Small intestine (tissue), 7 donors: ENCODE results near the gene INTS1. TPM values are rescaled to one million over a fixed set of nuclear protein-coding genes. Genes with fewer than 3 reads are reported as not detected.

Experiments
- DNase-seq, 2 donors: peaks; one replicate each; pipeline versions ENCODE4 v3.0.0 to v3.0.0-alpha.2; 2013
- FAIRE-seq: peaks from 2 replicates; lab custom pipeline; 2012; peaks lifted over from hg19 to GRCh38; lab: Jason Lieb, UNC
- H3K27ac ChIP-seq, 3 donors: one replicate each; pipeline ENCODE4 v1.5.1; 2013; ENCODE audit warnings: low read length in 2 of 3, mild to moderate bottlenecking in 2 of 3, control low read depth in 1 of 3, inconsistent platforms in 1 of 3, low read depth in 1 of 3, moderate library complexity in 1 of 3
- H3K27me3 ChIP-seq, 3 donors: one replicate each; pipeline ENCODE4 v1.6.1; 2013; ENCODE audit warnings: low read length in 3 of 3, inconsistent platforms in 1 of 3; ENCODE audit not compliant: control insufficient read depth in 3 of 3, insufficient read depth in 3 of 3
- H3K36me3 ChIP-seq, 3 donors: one replicate each; pipeline ENCODE4 v1.6.1; 2013; ENCODE audit warnings: low read length in 3 of 3, inconsistent platforms in 1 of 3, low read depth in 1 of 3, mild to moderate bottlenecking in 1 of 3, moderate library complexity in 1 of 3; ENCODE audit not compliant: control insufficient read depth in 3 of 3, insufficient read depth in 2 of 3
- H3K4me1 ChIP-seq, 3 donors: one replicate each; pipeline ENCODE4 v1.6.1; 2013; ENCODE audit warnings: low read length in 2 of 3, inconsistent platforms in 1 of 3, low read depth in 1 of 3, mild to moderate bottlenecking in 1 of 3, moderate library complexity in 1 of 3; ENCODE audit not compliant: control insufficient read depth in 3 of 3, insufficient read depth in 2 of 3
- H3K4me3 ChIP-seq, 3 donors: one replicate each; pipeline ENCODE4 v1.5.1; 2013; ENCODE audit warnings: low read length in 3 of 3, control low read depth in 1 of 3, inconsistent platforms in 1 of 3, low read depth in 1 of 3, mild to moderate bottlenecking in 1 of 3, moderate library complexity in 1 of 3
- H3K9me3 ChIP-seq, 2 donors: one replicate each; pipeline ENCODE4 v1.6.1; 2013; ENCODE audit warnings: low read depth in 1 of 2, low read length in 1 of 2; ENCODE audit not compliant: control insufficient read depth in 2 of 2, insufficient read depth in 1 of 2
- WGBS, 3 donors: extraction: QIAGEN DNeasy Blood & Tissue Kit; methylation state at CpG; one replicate each; pipeline ENCODE4 v1.1.7; 2013; 5-methylcytosine and 5-hydroxymethylcytosine counted together
- polyA plus RNA-seq, 4 donors: library from polyadenylated mRNA; stranded (reverse) in 3 of 4; unstranded in 1 of 4; fragments of 200-250 nt in 3 of 4; fragments of 120-200 nt in 1 of 4; gene quantifications; one replicate each; pipeline versions ENCODE4 v1.2.1 to v1.2.3, GENCODE V29; 2013
- donor health status: healthy with polysubstance abuse.
- donor health status: control.
- donor health status: control.
- donor health status: Bipolar disorder and iron deficiency.
- donor health status: healthy.

Gene INTS1
- polyA plus RNA-seq, 4 donors, result 48.9 to 83.2 (median 68.9) TPM

DNA sequence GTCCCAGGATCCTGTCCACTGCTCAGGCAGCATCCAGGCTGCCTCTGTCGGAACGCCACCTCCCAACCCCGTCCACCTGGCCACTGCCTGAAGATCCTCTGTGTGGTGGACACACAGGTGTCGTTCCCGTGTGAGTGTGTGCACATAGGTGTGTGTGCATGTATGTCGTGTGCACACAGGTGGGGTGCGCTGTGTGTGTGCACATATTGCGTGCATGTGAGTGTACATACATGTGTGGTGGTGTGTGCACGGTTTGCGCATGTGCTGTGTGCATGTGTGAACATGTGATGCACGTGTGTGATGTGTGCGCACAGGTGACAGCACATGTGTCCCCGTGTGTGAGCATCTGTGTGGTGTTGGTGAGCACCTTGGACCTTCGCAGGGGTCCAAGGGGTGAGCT, 44.8 kb upstream of the INTS1 start:
- Histone ChIP-seq H3K9me3 (no peaks in the 10 kb centered on the region), H3K27ac (no peak overlapping the region), H3K36me3 (peaks cover 0 to 96% (median 15%) of the 10 kb centered on the region in 3 donors), H3K27me3 (no peaks in the 10 kb centered on the region), H3K4me1 (peaks cover 0 to 10% (median 0%) of the 10 kb centered on the region in 3 donors), H3K4me3 (no peak overlapping the region)
- no peak for FAIRE-seq
- WGBS, 3 donors, result 83 to 88% (median 84%) methylated on average over 14 of the region's 14 CpGs
- no peak for DNase-seq

GRCh38 chr7:1548438-1548831, 44.2 kb upstream of the INTS1 start:
- Histone ChIP-seq H3K4me3 (no peak overlapping the region), H3K27me3 (no peaks in the 10 kb centered on the region), H3K27ac (no peak overlapping the region), H3K9me3 (no peaks in the 10 kb centered on the region), H3K4me1 (peaks cover 0 to 9% (median 0%) of the 10 kb centered on the region in 3 donors), H3K36me3 (peaks cover 0 to 96% (median 15%) of the 10 kb centered on the region in 3 donors)
- WGBS, 3 donors, result 67 to 73% (median 72%) methylated on average over 9 to 17 of the region's 17 CpGs
- FAIRE-seq (no peak), DNase-seq (no peak)

DNA sequence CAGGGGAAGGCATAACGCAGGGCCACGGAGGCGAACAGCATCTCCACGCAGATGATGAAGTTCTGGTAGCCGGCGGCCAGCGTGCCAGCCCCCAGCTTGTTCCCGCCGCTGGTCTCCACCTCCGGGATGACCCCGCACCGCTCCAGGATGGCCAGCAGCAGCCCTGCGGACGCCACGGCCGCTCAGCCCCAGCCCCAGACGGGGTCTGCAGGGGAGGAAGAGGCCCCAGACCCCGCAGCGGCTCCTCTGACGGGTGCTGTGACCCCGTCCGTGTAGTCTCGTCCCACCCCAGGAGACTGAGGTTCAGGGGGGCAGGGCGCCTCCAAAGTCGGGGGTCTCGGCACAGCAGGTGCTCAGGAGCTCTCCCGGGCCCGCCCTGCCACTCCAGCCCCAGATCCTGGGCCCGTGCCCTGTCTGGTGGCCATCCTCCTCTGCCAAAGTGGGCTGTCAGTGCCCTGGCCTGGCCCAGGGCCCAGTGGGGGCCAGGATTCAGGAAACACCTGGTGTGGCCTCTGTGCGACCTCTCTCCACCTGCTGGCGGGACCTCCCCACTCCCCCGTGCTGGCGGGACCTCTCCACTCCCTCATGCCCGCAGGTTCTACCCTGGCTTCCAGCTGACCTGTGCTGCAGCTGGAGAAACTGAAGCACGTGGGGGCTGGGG, 43.7 kb upstream of the INTS1 start:
- H3K4me1 ChIP-seq, result peaks cover 0 to 9% (median 0%) of the 10 kb centered on the region in 3 donors
- WGBS, 3 donors, result 80 to 91% (median 89%) methylated on average over 20 to 35 of the region's 35 CpGs
- DNase-seq, result no peak
- H3K9me3 ChIP-seq, result no peaks in the 10 kb centered on the region
- no peak for FAIRE-seq
- no peak overlapping the region for H3K4me3 ChIP-seq
- no peaks in the 10 kb centered on the region for H3K27me3 ChIP-seq
- no peak overlapping the region for H3K27ac ChIP-seq
- H3K36me3 ChIP-seq, result peaks cover 0 to 98% (median 15%) of the 10 kb centered on the region in 3 donors

- Histone ChIP-seq H3K27me3 (no peaks in the 10 kb centered on the region), H3K4me1 (peaks cover 0 to 9% (median 0%) of the 10 kb centered on the region in 3 donors), H3K4me3 (no peak overlapping the region), H3K36me3 (peaks cover 0 to 99% (median 15%) of the 10 kb centered on the region in 3 donors), H3K9me3 (no peaks in the 10 kb centered on the region), H3K27ac (no peak overlapping the region)
- DNase-seq (no peak), FAIRE-seq (no peak)
- 87 to 89% (median 89%) methylated on average over 33 to 41 of the region's 41 CpGs for WGBS, 3 donors
Measured at GRCh38 chr7:1546909-1547776, 43.0 kb upstream of the INTS1 start.

DNA sequence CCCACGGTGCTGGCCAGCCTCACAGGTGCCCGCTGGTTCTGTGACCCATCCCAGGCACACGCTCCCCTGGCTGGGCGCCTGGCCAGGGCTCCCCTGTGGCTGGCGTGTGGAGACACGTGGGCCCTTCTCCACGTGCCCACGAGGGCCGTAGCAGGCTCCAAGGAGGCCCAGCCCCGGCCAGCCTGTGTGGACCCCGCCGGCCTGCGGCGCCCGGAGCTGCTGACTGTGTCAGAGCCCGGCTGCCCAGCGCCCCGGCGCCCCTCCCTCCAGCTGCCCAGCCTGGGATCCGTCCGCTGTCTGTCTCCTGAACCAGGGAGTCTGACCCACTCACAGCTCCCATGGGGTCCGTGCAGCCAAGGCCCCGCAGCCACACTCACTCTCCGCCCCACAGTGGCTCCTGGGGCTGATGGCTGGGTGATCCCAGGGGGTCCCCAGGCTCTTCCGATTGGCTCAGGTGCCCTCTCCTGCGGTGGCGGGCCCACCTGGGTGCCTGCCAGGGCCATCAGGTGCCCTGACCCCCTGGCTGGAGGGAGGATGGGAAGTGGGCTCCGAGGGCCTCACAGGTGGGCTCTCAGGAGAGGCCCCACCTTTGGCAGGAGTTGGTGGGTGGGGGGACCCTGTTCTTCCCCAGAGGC, 42.2 kb upstream of the INTS1 start:
- FAIRE-seq (no peak), DNase-seq (no peak)
- no peak overlapping the region for H3K4me3 ChIP-seq
- no peak overlapping the region for H3K27ac ChIP-seq
- H3K9me3 ChIP-seq, result no peaks in the 10 kb centered on the region
- peaks cover 0 to 99% (median 15%) of the 10 kb centered on the region in 3 donors for H3K36me3 ChIP-seq
- H3K27me3 ChIP-seq, result no peaks in the 10 kb centered on the region
- 77 to 89% (median 78%) methylated on average over 17 to 28 of the region's 28 CpGs for WGBS, 3 donors
- peaks cover 0 to 9% (median 0%) of the 10 kb centered on the region in 3 donors for H3K4me1 ChIP-seq

GRCh38 chr7:1545417-1546246, 41.4 kb upstream of the INTS1 start:
- Histone ChIP-seq H3K4me3 (no peak overlapping the region), H3K27ac (no peak overlapping the region), H3K36me3 (peaks cover 4 to 100% (median 14%) of the 10 kb centered on the region in 3 donors), H3K4me1 (peaks cover 0 to 9% (median 0%) of the 10 kb centered on the region in 3 donors), H3K9me3 (no peaks in the 10 kb centered on the region), H3K27me3 (no peaks in the 10 kb centered on the region)
- 61 to 73% (median 65%) methylated on average over 24 to 40 of the region's 40 CpGs for WGBS, 3 donors
- FAIRE-seq, result no peak
- DNase-seq, result no peak

GRCh38 chr7:1544896-1545416, 40.8 kb upstream of the INTS1 start:
- 71 to 81% (median 79%) methylated on average over 16 of the region's 16 CpGs for WGBS, 3 donors
- Histone ChIP-seq H3K4me3 (no peak overlapping the region), H3K36me3 (peaks cover 11 to 100% (median 16%) of the 10 kb centered on the region in 3 donors)

More at GRCh38 chr7:1544896-1545416, 40.8 kb upstream of the INTS1 start:
- DNase-seq, result no peak
- no peaks in the 10 kb centered on the region for H3K9me3 ChIP-seq
- H3K4me1 ChIP-seq, result peaks cover 0 to 9% (median 0%) of the 10 kb centered on the region in 3 donors
- H3K27ac ChIP-seq, result no peak overlapping the region
- no peak for FAIRE-seq
- H3K27me3 ChIP-seq, result no peaks in the 10 kb centered on the region
